Heart left ventricle (tissue), 13 donors: ENCODE results near the gene ATP9B.

Experiments
- POLR2A ChIP-seq, 2 donors: fragments of 450-650 bp; IDR thresholded peaks; one replicate each; pipeline ENCODE4 v1.6.1; 2017; ENCODE audit warnings: antibody characterized with exemption in 2 of 2, mild to moderate bottlenecking in 2 of 2, moderate library complexity in 2 of 2
- TF ChIP-seq, protein P1 (sequence below), 12 donors: fragments of 200-600 bp; sonication (generic) in 4 of 12; IDR thresholded peaks; one replicate each; pipeline versions ENCODE4 v1.5.0 to v1.8.0; 2018 to 2022; ENCODE audit warnings: antibody characterized with exemption in 12 of 12, mild to moderate bottlenecking in 5 of 12
- donor health status: ischemic (EF 13 %, LVEDD 7.1; RV severe dilation, severe dysfunction).
- donor health status: DM: no; HTN: yes; CAD: no.
- donor health status: DM: no; HTN: no; CAD: no.
- donor health status: ischemic (EF 25% LVEDD 6.9; RV normal size, moderate dysfunction).
- donor health status: ischemic (EF 25% LVEDD 5.7; RV mildly dilated, moderate dysfunction).
- donor health status: ischemic (EF 35%, LVEDD 5.7; RV mildly dilated, moderate dysfunction).
- donor health status: nonischemic (EF 11% LVEDD 7.7; RV severe dilation, severe dysfunction).
- donor health status: DM: yes; HTN: yes; CAD: no.
- donor health status: PGD.
- donor health status: ischemic (EF 29% LVEDD 5.4; RV normal size, mild dysfunction).
- donor health status: nonischemic (EF 23%, LVEDD 6.1; RV moderate dilation, normal function).

DNA sequence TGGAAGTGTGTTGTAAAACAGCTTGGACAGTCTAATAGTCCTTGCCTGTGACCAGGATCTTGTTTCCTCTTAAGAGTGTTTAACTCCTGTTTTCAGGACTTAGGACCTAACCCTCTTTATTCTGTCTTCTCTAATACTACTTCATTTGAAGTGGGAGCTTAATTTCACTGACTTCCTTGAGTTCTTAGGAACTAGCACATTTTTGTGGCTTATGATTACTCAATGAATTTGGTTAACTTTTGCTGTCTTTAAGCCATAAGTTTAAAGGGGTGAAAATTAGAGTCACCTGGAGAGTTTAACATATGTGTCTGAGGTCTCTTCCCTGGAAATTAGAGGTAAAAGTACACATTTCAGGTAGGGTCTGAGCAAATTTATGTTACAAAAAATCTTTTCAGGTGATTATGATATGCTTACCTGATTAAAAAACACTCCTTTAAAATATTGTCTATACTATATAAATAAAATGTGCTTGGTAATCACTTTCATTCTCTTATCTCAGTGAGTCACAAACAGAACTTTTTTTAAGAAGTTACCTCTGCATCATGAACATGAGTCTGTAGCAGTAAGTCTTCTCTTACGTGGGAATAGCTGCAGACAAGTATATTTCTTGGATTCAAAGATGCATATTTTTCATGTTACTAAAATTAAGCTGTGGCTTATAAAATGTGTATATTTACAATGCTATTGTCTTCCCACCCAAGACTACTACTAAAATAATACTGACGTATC lies 52.7 kb downstream of the ATP9B start:
- TF ChIP-seq, protein P1, sequence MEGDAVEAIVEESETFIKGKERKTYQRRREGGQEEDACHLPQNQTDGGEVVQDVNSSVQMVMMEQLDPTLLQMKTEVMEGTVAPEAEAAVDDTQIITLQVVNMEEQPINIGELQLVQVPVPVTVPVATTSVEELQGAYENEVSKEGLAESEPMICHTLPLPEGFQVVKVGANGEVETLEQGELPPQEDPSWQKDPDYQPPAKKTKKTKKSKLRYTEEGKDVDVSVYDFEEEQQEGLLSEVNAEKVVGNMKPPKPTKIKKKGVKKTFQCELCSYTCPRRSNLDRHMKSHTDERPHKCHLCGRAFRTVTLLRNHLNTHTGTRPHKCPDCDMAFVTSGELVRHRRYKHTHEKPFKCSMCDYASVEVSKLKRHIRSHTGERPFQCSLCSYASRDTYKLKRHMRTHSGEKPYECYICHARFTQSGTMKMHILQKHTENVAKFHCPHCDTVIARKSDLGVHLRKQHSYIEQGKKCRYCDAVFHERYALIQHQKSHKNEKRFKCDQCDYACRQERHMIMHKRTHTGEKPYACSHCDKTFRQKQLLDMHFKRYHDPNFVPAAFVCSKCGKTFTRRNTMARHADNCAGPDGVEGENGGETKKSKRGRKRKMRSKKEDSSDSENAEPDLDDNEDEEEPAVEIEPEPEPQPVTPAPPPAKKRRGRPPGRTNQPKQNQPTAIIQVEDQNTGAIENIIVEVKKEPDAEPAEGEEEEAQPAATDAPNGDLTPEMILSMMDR (IDR thresholded peaks at IDR 0.05): no peak
- no peak for TF ChIP-seq POLR2A (IDR thresholded peaks at IDR 0.05)
